Stimulated activated CD8-positive, alpha-beta memory T cell treated with anti-CD3 and anti-CD28 coated beads, Interleukin-12 subunit alpha, Interleukin-12 subunit beta, amount 100 ng/mL, for 24 hours (primary cell): ENCODE measurements around the gene PGK2.
"Not testable (repeated sequence)": the region's sequence is repeated elsewhere in the genome, so short reads cannot be mapped to it uniquely, and the experiment has no call there.

Source experiments
- DNase-seq: peaks from one replicate; pipeline ENCODE4 v3.0.0-alpha.2; 2020; ENCODE audit errors: extremely low read depth

Gene PGK2

GRCh38 chr6:49787176-49787575, at the start of gene PGK2:
PGK2 (minus strand) TSS chr6:49787285; CDS start chr6:49787187, 98 bp downstream.
- DNase-seq = no peak

DNA sequence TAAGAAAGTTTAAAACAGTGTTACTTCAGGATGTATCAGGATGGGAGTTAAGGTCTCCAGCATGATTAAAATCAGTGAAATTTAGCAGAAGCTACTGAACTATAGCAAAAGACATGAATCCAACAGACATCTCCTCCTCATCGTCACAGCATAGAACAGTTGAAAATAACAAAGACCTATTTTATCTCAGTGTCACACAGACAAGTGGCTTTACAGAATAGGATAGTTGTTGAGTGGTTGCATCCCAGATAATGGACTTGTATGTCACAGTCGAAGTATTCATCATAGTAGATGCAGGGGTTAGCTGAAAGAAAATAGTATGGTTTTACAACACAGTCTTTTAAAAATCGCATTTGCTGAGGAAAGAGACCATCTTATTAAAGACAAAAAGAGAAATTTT, 48.1 kb upstream of the PGK2 start:
- DNase-seq = no peak

DNA sequence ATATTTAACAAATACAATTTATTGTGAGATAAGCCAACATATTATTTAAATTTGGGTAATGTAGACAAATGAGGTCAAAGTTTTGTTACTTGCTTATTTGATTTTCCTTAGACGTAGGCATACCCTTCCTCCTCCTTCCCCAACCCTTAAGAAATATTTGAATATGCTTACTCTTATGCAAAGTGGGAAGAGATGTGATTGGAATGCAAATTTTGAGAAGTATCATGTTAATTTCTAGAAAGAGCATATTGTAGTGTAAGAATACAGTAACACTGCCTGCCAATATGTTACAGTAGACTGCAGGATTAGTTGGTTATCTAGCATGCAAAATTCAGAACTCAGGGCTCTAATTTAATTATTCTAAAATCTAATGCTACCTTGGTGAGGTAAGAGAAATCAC, 46.3 kb upstream of the PGK2 start:
- DNase-seq = no peak

GRCh38 chr6:49826743-49827406, 39.8 kb upstream of the PGK2 start:
- DNase-seq = no peak

DNA sequence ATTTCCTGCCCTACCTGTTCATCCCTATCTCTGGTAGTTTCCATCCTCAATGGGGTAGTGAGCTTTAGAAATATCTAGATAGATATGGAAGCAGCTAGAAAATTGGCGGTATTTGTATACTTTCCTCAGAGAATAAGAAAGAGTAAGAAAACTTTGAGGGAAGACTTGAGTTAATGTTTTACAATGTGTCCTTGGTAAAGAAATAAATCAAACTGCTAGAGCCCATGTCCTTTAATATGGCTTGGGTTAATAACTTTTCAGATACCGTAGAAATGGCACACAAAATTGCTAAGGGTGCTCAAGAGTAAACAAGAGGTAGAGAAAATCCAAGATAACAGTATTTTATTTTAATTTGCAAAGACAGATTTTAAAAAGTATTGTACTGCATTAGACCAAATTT, 28.1 kb upstream of the PGK2 start:
- DNase-seq = no peak

- DNase-seq = no peak
Measured at GRCh38 chr6:49813248-49813647, 26.2 kb upstream of the PGK2 start.

DNA sequence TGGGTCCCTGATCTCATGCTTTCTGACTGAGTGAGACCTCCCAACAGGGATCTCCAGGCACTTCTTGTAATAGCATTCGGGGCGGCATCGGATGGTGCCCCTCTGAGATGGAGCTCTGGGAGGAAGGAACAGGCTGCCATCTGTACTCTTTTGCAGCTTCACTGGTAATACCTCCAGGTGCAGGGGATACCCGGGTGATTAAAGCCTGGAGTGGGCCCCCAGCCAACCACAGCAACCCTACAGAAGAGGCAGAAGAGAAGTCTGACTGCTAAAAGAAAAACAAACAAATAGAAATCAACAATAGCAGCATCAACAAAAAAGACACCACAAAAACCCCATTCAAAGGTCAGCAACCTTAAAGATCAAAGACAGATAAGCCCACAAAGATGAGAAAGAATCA, 19.1 kb upstream of the PGK2 start:
- no peak for DNase-seq

DNA sequence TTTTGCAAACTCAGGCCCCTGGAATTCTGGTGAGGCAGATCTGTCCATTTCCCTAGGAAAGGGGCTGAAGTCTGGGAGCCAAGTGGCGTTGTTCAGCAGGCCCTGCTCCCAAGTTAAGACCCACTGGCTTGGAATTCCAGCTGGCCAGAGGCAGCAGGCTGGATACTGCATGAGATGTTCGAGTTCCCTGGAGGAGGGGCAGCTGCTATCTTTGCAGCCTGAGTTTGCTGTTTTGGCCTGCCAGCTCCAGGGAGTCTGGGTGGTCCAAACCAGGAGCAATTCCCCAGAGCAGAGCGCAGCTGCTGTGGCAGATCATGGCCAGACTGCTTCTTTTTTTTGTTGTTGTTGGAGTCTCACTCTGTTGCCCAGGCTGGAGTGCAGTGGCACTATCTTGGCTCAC, 18.2 kb upstream of the PGK2 start:
- no peak for DNase-seq

GRCh38 chr6:49801525-49801924, 14.4 kb upstream of the PGK2 start:
- DNase-seq = no peak

GRCh38 chr6:49799090-49799489, 12.0 kb upstream of the PGK2 start:
- no peak for DNase-seq

DNA sequence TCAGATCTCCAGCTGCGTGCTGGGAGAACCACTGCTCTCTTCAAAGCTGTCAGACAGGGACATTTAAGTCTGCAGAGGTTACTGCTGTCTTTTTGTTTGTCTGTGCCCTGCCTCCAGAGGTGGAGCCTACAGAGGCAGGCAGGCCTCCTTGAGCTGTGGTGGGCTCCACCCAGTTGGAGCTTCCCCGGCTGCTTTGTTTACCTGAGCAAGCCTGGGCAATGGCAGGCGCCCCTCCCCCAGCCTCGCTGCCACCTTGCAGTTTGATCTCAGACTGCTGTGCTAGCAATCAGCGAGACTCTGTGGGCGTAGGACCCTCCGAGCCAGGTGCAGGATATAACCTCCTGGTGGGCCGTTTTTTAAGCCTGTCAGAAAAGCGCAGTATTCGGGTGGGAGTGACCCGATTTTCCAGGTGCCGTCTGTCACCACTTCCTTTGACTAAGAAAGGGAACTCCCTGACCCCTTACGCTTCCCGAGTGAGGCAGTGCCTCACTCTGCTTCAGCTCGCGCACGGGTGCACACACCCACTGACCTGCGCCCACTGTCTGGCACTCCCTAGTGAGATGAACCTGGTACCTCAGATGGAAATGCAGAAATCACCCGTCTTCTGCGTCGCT, 9.9 kb upstream of the PGK2 start:
- not testable (repeated sequence) for DNase-seq

DNA sequence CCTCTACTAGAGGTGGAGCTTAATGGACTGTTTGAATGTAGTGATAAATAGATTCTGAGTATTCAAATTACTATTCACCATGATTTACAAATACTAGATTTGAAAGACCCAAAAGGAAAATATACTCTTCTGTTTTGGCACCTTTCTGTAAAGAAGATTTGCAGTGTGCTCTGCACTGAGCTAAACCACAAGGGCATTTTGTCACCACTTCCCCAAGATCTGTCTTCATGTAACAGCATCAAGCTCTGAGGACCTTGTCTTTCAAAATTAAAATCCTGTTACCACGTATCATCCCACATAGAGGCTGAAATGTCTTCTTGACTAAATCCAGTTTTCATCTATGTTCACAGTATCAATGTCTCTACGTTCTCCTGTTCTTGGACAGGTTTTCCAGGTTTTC, 3.3 kb upstream of the PGK2 start:
- no peak for DNase-seq

DNA sequence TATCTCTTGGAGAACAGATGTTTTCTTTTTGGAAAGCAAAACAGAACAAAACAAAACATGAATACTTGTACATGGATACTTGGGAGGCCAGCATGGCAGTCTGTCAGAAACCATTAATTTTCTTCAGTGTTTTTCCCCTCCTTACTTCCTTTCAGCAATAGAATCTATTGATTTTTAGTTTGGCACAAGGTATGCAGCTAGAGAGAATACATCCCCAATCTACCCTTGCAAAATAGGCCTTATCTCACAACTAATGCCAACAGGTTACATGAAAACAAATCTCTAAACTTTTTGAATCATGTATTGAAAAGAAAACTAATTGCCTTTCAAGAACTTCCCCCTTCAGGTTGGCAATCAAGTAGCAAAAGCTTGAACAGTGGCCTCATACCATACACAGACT, 2.8 kb downstream of the PGK2 start:
- DNase-seq = no peak

GRCh38 chr6:49782725-49783124, 4.4 kb downstream of the PGK2 start:
- DNase-seq = no peak

DNA sequence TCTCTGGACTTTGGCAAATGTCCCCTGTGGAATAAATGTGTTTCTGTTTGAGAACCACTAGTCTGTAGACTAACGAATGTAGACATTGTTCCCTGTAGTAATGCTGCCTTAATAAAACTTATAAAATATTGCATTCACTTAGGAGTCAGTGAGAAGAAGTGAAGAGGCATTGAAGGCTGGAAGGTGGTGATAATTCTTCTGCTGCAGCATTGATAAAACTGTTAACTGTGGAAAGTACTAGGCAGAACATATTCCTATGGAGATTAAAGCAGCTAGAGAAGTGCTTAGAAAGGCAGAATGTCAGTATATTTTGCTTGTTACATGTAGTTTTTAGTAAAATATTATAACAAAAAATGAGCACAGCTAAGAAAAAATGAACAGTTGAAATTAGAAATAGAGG, 4.8 kb downstream of the PGK2 start:
- no peak for DNase-seq

- DNase-seq = no peak
Measured at GRCh38 chr6:49776444-49776843, 10.6 kb downstream of the PGK2 start.

DNA sequence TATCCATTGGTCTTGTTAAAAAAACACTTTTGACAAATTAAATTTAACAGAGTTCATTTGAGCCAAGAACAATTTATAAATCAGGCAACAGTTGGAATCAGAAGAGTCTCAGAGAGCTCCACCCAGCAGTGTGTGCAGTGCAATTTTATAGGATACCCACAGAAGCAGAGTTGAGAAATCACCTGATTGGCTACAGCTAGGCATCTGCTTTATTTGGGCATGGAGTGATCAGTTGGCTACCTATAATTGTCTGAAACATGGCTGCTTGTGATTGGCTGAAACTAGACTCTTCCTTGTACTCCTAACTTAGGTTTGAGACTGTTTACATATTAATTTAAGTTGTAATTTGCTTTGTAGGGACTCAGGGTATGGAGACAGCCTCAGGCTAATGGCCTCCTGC, 12.0 kb downstream of the PGK2 start:
- no peak for DNase-seq

- no peak for DNase-seq
Measured at GRCh38 chr6:49772285-49772684, 14.8 kb downstream of the PGK2 start.

GRCh38 chr6:49766762-49767161, 20.3 kb downstream of the PGK2 start:
- no peak for DNase-seq

DNA sequence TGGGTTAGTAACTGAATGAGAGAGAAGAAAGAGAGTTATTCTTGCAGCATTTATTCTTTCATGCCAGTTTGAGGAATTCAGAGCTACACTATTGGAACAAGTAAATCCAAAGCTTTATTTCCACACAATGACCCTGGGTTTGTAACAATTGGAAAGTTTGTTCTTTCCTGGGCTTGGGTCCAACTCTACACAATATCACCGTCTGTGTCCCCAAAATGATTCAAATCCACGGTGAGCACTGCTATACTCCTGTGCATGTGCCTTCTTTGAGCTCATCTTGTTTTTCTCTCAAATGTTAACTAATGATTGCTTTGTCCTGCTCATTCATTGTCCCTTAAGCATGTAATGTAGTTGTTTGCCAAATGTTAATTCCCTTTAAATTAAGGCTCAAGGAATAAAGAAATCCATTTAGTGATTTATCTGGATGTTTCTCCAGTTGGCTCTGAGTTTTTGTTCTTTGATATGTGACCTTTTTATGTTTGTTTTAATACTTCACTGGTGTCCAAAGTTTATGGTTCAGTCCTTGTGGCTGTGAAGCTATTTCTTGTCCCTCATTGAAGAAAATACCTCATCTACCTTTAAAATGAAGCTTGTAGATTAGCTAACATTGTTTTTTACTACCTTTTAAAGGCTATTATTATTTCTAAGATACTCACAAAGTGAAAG, 22.4 kb downstream of the PGK2 start:
- DNase-seq = no peak

DNA sequence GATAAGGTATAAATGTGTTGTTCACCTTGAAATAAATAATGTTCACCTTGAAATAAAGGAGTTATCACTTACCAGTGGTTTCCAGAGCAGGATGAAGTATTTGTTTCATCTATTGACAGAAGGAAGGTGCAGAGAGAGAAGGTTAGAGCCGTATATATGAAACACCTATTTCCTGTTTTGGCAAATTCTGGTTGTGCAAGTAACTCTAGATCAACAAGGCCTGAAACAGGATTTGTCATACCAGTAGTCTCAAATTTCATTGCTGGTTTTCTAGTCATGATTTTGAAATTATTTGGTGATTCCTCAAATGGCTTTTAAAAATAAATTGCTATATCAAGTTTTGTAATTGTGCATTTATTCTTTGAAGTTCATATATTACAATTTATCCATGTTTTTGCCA, 42.8 kb downstream of the PGK2 start, which contains the start of gene CRISP3:
Gene CRISP3, minus strand, starts transcription at position 130 of the 400 bp plus-strand sequence. Its CDS starts 21 bp downstream, at position 109.
- DNase-seq = no peak

DNA sequence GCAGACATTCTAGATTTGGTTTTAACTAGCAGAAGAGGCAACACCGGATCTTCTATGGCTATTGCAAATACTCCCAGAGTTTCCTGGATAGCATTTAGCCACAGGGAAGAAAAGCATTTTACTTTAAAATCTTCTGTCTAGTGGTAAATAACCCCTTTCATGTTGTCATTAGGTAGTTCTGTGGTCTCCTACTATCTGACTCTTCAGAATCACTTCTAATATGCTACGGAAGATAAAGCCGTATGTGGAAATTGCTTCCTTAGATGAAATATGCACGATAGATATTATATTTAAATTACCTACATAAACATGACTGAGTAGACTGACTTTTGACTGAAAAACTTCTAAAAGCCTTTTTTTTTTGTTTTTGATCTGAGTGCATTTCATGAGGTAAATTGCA, 43.7 kb downstream of the PGK2 start:
- DNase-seq = no peak

GRCh38 chr6:49739423-49739822, 47.7 kb downstream of the PGK2 start:
- no peak for DNase-seq
